Stimulated activated CD4-positive, alpha-beta T cell treated with anti-CD3 and anti-CD28 coated beads, Interleukin-4, amount 100 ng/mL, for 1 hour (primary cell): ENCODE data around the gene STIM2.
A peak's percentile ranks its signal among the peaks of the same experiment; 100 is the strongest.
"Not testable (repeated sequence)": the region's sequence is repeated elsewhere in the genome, so short reads cannot be mapped to it uniquely, and the experiment has no call there.

ENCODE experiments used
- DNase-seq: peaks from one replicate; pipeline ENCODE4 v3.0.0-alpha.2; 2020

Gene STIM2

GRCh38 chr4:27005905-27006590 is 145.4 kb downstream of the STIM2 start:
- DNase-seq, result no peak

DNA sequence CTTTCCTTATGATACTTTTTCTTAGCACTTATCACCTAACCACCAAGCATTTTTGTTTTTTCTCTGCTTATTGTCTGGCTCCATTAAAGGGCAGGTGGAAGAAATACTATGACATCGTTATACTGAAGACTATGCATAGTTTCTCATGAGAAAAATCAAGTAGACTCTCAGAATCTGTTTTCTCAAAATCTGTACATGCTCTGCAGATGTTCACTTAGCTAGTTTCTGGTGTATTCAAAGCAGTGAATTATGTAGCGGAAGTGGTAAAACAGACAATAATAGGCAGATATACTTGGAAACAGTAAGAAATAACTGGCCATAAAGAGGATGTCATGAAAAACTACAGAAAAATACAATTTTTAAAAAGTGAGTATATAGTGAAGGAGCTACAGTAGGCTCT is 146.0 kb downstream of the STIM2 start:
- DNase-seq, result no peak

DNA sequence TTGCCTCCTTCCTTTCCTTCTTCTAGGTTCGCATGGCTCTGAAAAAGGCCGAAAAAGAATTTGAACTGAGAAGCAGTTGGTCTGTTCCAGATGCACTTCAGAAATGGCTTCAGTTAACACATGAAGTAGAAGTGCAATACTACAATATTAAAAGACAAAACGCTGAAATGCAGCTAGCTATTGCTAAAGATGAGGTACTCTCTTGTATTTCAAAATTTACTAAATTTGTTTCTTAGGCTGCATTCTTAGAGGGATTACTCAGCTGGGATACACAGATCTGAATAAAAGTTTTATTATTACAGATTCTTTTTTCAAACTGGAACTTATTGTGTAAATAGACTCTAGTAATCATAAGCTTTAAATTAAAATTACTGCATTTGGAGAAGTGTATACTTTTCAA is 146.9 kb downstream of the STIM2 start:
- no peak for DNase-seq

- DNase-seq, result no peak
Measured at GRCh38 chr4:27008679-27009078, 148.0 kb downstream of the STIM2 start.

- no peak for DNase-seq
Measured at GRCh38 chr4:27009539-27009938, 148.9 kb downstream of the STIM2 start.

DNA sequence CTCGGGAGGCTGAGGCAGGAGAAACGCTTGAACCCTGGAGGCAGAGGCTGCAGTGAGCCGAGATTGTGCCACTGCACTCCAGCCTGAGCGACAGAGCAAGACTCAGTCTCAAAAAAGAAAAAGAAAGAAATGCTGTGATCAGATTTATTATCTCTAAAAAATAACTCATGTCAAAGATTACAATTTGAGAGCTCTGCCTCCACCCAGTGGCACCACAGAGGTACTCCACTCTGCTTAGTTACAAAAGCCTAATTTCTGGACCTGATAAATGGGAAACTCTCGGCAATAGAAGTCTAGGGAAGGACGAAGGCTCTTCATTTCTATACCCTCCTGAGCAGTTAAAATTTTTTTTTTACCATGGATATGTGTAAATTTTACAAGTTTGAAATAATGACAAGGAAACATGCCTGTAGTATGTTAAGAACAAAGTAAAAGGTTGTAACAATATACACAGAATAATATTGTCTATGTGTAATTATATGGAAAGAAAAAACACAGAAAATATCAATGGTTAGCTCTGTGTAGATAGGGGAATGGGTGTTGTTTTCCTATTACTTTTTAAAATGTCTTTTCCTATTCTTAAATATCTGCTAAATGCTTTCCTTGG is 149.8 kb downstream of the STIM2 start:
- peak; percentile 64 for DNase-seq

- no peak for DNase-seq
Measured at GRCh38 chr4:27011401-27011800, 150.8 kb downstream of the STIM2 start.

DNA sequence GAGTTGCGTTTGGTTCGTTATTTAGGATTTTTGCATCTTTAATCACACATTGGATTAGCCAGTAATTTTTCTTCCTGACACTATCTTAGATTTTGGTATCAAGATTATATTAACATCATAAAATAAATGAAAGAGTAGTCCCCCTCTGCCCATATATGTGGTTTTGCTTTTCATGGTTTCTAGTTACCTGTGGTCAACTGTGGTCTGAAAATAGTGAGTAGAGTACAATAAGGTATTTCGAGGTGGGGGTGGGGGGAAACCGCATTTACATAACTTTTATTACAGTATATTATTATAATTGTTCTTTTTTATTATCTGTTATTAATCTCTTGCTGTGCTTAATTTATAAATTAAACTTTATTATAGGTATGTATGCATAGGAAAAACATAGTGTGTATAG is 152.4 kb downstream of the STIM2 start:
- DNase-seq, result no peak

- DNase-seq, result no peak
Measured at GRCh38 chr4:27016551-27016950, 155.9 kb downstream of the STIM2 start.

GRCh38 chr4:27017623-27018022 is 157.0 kb downstream of the STIM2 start:
- no peak for DNase-seq

GRCh38 chr4:27018076-27018475 is 157.4 kb downstream of the STIM2 start:
- DNase-seq, result no peak

GRCh38 chr4:27018910-27019309 is 158.3 kb downstream of the STIM2 start:
- no peak for DNase-seq

DNA sequence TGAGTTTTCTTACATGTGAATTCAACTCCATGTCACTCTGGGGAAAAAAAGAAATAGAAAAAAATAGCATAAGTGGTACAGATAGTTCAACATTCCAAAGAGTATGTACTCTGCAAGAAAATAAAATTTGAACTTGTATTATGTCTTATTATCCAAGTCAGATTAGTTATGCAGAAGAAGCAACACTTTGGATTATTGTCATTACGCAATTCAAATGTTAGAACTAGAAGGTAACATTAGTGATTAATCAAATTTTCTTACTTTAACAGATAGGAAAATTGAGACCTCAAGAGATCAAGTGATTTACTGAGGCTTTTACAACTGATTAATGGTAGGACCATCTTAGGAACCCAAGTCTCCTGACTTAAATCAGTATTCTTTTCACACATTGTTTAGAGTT is 159.1 kb downstream of the STIM2 start:
- no peak for DNase-seq

- no peak for DNase-seq
Measured at GRCh38 chr4:27020203-27020602, 159.6 kb downstream of the STIM2 start.

GRCh38 chr4:27020603-27021002 is 160.0 kb downstream of the STIM2 start:
- no peak for DNase-seq

GRCh38 chr4:27022963-27023362 is 162.3 kb downstream of the STIM2 start:
- no peak for DNase-seq

- no peak for DNase-seq
Measured at GRCh38 chr4:27023366-27023765, 162.7 kb downstream of the STIM2 start.

DNA sequence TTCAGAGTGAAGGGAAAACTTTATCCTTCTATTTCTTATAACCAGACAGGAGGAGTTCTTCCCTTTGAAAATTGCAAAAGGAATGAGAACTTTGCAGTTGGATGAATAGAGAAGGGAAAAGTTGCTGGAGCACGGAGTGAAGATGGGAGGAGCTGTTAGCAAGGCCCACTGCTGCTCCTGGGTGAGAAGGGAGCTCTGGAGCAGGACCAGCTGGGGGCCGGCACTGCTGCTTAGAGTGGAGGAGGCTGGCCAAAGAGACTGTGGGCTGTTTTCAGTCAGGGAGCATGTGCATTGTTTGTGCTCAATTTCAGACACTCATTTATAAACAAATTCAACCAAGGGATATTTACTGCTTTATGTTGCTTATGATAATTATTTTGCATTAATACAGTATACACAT is 164.2 kb downstream of the STIM2 start:
- DNase-seq, result no peak

- no peak for DNase-seq
Measured at GRCh38 chr4:27027428-27027827, 166.8 kb downstream of the STIM2 start.

- not testable (repeated sequence) for DNase-seq
Measured at GRCh38 chr4:27035127-27035526, 174.5 kb downstream of the STIM2 start.

GRCh38 chr4:27040356-27040755 is 179.7 kb downstream of the STIM2 start:
- no peak for DNase-seq

DNA sequence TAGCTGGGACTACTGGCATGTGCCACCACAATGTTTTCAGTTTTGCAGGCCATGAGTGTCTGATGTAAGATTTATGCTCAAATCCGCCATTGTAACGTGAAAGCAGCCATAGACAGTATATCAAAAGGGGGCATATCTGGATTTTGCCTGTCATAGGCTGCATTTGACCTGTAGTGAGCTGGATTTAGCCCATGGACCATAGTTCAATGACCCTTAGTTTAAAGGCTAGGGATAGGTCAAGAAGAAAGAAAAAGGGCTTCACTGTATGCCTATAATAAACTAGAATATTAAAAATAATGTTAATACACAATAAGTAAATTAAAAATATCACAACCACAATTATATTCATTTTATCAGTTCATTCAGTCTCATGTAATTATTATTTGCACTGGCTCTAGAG is 181.8 kb downstream of the STIM2 start:
- DNase-seq, result no peak

- no peak for DNase-seq
Measured at GRCh38 chr4:27043200-27043599, 182.6 kb downstream of the STIM2 start.

DNA sequence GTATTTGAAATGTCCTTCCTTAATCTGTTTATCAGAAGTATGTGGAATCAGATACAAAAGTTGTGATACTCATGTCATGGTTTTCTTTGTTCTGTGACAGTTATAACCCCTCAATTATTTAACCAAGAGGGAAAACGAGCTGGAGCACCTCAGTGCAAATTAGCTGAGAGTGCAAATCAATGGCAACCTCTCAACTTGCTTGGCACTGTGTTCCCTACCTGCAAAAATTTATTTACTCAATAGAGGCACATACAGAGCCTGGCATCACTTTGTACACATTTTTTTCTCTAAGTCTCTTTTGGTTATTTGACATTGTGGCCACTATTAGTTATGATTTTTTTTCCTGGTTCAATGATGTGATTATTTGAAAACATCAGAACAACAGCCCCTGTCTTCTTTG is 186.2 kb downstream of the STIM2 start:
- DNase-seq, result no peak
